Panc1 (cell line): Measurements from ENCODE around the gene PEX5.

Experiments used
- POLR2AphosphoS5 ChIP-seq: IDR thresholded peaks from 2 replicates; pipeline ENCODE4 v1.6.1; 2012; ENCODE audit warnings: mild to moderate bottlenecking, low read depth, low read length, moderate library complexity
- REST ChIP-seq, 2 experiments: IDR thresholded peaks; 2 replicates each; pipeline ENCODE4 v1.6.1; 2011 to 2012; ENCODE audit warnings: low read depth in 2 of 2, control low read depth in 1 of 2, low read length in 1 of 2, mild to moderate bottlenecking in 1 of 2, moderate library complexity in 1 of 2; ENCODE audit not compliant: insufficient read depth in 1 of 2
- SIN3A ChIP-seq: IDR thresholded peaks from 2 replicates; pipeline ENCODE4 v1.6.1; 2012; ENCODE audit warnings: low read depth, mild to moderate bottlenecking, low read length, moderate library complexity, borderline replicate concordance; ENCODE audit not compliant: insufficient read depth
- TCF7L2 ChIP-seq: IDR thresholded peaks from 2 replicates; pipeline ENCODE4 v1.6.1; 2011; ENCODE audit warnings: mild to moderate bottlenecking, low read depth, low read length, inconsistent platforms
- TF ChIP-seq, protein P1 (sequence below): fragments of 450-650 bp; IDR thresholded peaks from 2 replicates; pipeline ENCODE4 v1.5.1; 2017; ENCODE audit warnings: mild to moderate bottlenecking

- TF ChIP-seq, protein P1, sequence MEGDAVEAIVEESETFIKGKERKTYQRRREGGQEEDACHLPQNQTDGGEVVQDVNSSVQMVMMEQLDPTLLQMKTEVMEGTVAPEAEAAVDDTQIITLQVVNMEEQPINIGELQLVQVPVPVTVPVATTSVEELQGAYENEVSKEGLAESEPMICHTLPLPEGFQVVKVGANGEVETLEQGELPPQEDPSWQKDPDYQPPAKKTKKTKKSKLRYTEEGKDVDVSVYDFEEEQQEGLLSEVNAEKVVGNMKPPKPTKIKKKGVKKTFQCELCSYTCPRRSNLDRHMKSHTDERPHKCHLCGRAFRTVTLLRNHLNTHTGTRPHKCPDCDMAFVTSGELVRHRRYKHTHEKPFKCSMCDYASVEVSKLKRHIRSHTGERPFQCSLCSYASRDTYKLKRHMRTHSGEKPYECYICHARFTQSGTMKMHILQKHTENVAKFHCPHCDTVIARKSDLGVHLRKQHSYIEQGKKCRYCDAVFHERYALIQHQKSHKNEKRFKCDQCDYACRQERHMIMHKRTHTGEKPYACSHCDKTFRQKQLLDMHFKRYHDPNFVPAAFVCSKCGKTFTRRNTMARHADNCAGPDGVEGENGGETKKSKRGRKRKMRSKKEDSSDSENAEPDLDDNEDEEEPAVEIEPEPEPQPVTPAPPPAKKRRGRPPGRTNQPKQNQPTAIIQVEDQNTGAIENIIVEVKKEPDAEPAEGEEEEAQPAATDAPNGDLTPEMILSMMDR = no peak
- TF ChIP-seq SIN3A = no peak
- TF ChIP-seq TCF7L2 = no peak
- no peak for TF ChIP-seq POLR2AphosphoS5
- no peak for TF ChIP-seq REST (IDR thresholded peaks at IDR 0.05; ENCODE audit: insufficient read depth in 1 of 2, low read depth in 2 of 2, low read length in 1 of 2)
Observed at GRCh38 chr12:7241404-7242005, 52.0 kb downstream of the PEX5 start.
